GM10248 (cell line): ENCODE results near the gene ZNF556.
"Not testable (repeated sequence)": the region's sequence is repeated elsewhere in the genome, so short reads cannot be mapped to it uniquely, and the experiment has no call there.

Experiments
- CTCF ChIA-PET: fragments of 300-600 bp; sonication (Branson Sonifier 250); formaldehyde crosslinking; extraction: SDS; loops from one replicate; lab custom pipeline; 2021; ENCODE audit warnings: antibody characterized with exemption; lab: Yijun Ruan, JAX
- POLR2A ChIA-PET: fragments of 350-650 bp; sonication (Branson Sonifier 250); formaldehyde crosslinking; extraction: SDS; loops from one replicate; lab custom pipeline; 2020; ENCODE audit warnings: antibody characterized with exemption; lab: Yijun Ruan, JAX
- DNase-seq: peaks from one replicate; pipeline ENCODE4 v3.0.0; 2012; ENCODE audit errors: extremely low spot score
- TF ChIP-seq, protein P1 (sequence below): IDR thresholded peaks from 2 replicates; pipeline ENCODE4 v1.5.1; 2012; ENCODE audit warnings: mild to moderate bottlenecking, low read depth; ENCODE audit errors: extremely low read depth, missing control alignments, control extremely low read depth

Gene ZNF556

DNA sequence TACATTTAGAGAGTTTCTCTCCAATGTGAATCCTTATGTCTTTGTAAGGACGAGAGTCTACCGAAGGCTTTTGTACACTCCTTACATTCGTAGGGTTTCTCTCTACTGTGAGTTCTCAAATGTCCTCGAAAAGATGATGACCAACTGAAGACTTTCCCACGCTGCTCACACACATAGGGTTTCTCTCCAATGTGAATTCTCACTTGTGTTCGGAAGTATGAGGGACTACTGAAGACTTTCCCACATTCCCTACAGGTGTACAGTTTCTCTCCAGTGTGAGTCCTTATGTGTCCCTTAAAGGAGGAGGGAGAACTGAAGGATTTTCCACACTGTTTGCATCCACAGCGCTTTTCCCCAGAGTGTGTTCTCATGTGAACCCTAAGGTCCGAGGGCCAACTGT is 29.6 kb downstream of the ZNF556 start:
- DNase-seq = no peak
- CTCF ChIA-PET = interaction anchor here (1.8 kb wide), 1 partner anchor 9 kb away, joined by 5 read pairs; no protein-coding TSS in a partner anchor
- TF ChIP-seq, protein P1, sequence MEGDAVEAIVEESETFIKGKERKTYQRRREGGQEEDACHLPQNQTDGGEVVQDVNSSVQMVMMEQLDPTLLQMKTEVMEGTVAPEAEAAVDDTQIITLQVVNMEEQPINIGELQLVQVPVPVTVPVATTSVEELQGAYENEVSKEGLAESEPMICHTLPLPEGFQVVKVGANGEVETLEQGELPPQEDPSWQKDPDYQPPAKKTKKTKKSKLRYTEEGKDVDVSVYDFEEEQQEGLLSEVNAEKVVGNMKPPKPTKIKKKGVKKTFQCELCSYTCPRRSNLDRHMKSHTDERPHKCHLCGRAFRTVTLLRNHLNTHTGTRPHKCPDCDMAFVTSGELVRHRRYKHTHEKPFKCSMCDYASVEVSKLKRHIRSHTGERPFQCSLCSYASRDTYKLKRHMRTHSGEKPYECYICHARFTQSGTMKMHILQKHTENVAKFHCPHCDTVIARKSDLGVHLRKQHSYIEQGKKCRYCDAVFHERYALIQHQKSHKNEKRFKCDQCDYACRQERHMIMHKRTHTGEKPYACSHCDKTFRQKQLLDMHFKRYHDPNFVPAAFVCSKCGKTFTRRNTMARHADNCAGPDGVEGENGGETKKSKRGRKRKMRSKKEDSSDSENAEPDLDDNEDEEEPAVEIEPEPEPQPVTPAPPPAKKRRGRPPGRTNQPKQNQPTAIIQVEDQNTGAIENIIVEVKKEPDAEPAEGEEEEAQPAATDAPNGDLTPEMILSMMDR = no peak
- POLR2A ChIA-PET = no interaction called here

DNA sequence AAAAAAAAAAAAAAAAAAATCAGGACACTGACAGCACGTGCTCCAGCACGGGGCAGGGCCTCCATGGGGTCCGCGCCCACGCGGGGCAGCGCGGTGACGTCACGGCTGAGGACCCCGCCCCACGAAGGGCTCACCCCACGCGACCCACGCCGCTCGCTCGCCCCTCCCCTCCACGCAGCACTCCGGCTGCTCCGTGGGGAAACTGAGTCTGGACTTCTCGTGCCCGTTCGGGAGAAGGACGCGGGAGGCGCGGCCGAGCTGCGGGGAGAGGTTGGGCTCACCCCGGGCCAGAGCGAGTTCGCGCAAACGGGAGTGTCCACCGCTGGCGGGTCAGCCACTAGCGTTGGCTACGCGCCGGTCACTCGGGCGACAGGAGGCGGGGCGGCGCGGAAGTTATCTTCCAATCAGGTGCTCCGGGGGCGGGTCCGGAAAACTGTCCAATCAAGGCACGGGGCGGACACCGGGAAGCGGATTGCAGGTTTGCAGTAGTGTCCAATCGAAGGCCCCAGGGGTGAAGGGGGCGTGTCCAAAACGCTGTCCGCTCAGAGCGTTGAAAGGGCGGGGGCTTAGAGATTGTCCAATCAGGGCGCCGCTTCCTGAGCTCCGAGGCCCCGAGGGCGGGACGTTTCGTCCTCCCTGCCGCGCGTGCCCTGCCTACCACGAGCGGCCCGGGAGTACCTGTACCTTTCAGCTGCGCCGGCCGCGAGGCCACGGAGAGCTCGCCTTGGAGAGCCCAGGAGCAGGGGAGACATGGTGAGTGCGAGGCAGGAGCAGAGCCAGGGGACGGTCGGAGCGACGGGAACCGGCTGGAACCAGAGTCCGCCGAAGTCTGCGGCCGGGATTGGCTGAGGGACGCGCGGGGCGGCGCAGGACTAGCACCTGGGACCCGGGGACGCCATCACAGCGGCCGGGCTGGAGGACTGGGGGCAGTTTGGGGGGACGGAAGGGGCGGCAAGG is 33.4 kb downstream of the ZNF556 start, which contains the start of gene ZNF57:
ZNF57 (plus strand) TSS at position 633 of the 957 bp plus-strand sequence; CDS start at position 751, 118 bp downstream.
- CTCF ChIA-PET = interaction anchor here (0.6 to 3.0 kb wide), 5 partner anchors 12 to 94 kb away, joined by 3 to 13 read pairs (median 4); no protein-coding TSS in a partner anchor
- TF ChIP-seq, protein P1 = no peak
- peak; percentile 99 for DNase-seq
- POLR2A ChIA-PET = interaction anchor here (0.5 to 1.3 kb wide), 4 partner anchors 28 to 425 kb away, joined by 3 to 6 read pairs (median 4); partner anchors contain the start of gene GADD45B

GRCh38 chr19:2902590-2903218 is 35.6 kb downstream of the ZNF556 start:
- TF ChIP-seq, protein P1 = no peak
- POLR2A ChIA-PET = no interaction called here
- DNase-seq = no peak
- CTCF ChIA-PET = interaction anchor here (0.7 to 2.2 kb wide), 3 partner anchors 10 to 254 kb away, joined by 3 to 4 read pairs (median 4); no protein-coding TSS in a partner anchor

GRCh38 chr19:2903326-2903725 is 36.2 kb downstream of the ZNF556 start:
- POLR2A ChIA-PET, DNase-seq: not testable (repeated sequence)
- CTCF ChIA-PET = interaction anchor here (2.2 kb wide), 1 partner anchor 255 kb away, joined by 4 read pairs; no protein-coding TSS in a partner anchor

- no peak for DNase-seq
- ChIA-PET POLR2A (interaction anchor here (0.6 kb wide), 1 partner anchor 14 kb away, joined by 3 read pairs; no protein-coding TSS in a partner anchor), CTCF (no interaction called here)
- TF ChIP-seq, protein P1 = no peak
Measured at GRCh38 chr19:2905918-2906519, 38.9 kb downstream of the ZNF556 start.

DNA sequence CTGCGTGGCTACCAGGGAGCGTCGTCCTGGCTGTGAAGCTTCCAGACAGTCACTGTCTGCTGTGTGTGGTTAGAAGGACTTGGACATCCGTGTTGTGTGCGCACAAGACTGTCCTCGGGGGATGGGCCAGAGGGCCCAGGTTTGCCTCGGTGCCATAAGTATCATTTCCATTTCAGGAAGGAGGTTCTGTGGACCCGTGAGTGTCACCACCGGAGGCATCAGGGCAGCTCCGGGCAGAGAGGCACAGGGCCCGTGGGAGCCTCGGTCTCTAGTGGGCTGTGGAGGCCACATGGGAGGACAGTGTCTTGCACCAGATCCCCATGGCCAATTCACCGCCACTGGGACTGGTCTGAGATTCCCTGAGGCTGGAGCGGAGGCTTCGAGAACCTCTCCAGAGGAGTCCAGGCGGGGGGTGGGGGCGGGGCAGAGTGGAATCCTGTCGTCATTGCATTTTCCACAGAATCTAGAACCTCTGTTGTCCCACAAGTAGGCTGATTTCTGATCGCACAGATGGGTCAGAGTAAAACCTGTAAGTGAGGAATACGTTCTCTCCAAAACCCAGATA is 39.6 kb downstream of the ZNF556 start:
- TF ChIP-seq, protein P1 = no peak
- CTCF ChIA-PET = interaction anchor here (1.2 kb wide), 1 partner anchor 20 kb away, joined by 3 read pairs; no protein-coding TSS in a partner anchor
- no peak for DNase-seq
- POLR2A ChIA-PET = no interaction called here
